CD4-positive, alpha-beta T cell (primary cell): ENCODE data around the gene IQSEC1. TPM values are rescaled to one million over a fixed set of nuclear protein-coding genes. Genes with fewer than 3 reads are reported as not detected.

ENCODE experiments used
- ATAC-seq: fragments of 200-7000 bp; cut with Tn5 transposase; one replicate; pipeline ENCODE4 v1.10.0; 2022; ENCODE audit warnings: mild to moderate bottlenecking; ENCODE audit not compliant: poor library complexity
- CTCF ChIA-PET: fragments of 350-600 bp; sonication (Branson Sonifier 250); formaldehyde crosslinking; loops from one replicate; lab custom pipeline; 2021; ENCODE audit warnings: antibody characterized with exemption, inconsistent platforms; lab: Charles Lee
- POLR2A ChIA-PET: fragments of 350-600 bp; sonication (Branson Sonifier 250); formaldehyde crosslinking; loops from one replicate; lab custom pipeline; 2021; ENCODE audit warnings: antibody characterized with exemption, inconsistent platforms; lab: Charles Lee
- DNase-seq, 14 experiments: peaks; one replicate each; pipeline ENCODE4 v3.0.0-alpha.2; 2013 to 2020; ENCODE audit warnings: mixed read lengths in 2 of 14
- H3K27ac ChIP-seq, 2 donors: one replicate each; pipeline versions ENCODE4 v1.5.1 to v1.7.0; 2013; ENCODE audit warnings: low read length in 2 of 2, low read depth in 1 of 2, mild to moderate bottlenecking in 1 of 2
- H3K27me3 ChIP-seq, 2 experiments: 1 replicate in 1 of 2; 2 replicates in 1 of 2; pipeline versions ENCODE4 v1.6.1 to v1.7.0; 2013; ENCODE audit warnings: low read length in 2 of 2, control low read depth in 1 of 2, mild to moderate bottlenecking in 1 of 2, moderate library complexity in 1 of 2; ENCODE audit not compliant: insufficient read depth in 2 of 2, control insufficient read depth in 1 of 2
- H3K36me3 ChIP-seq: one replicate; pipeline ENCODE4 v1.6.1; 2013; ENCODE audit warnings: low read length, control low read depth; ENCODE audit not compliant: insufficient read depth
- H3K4me1 ChIP-seq: one replicate; pipeline ENCODE4 v1.6.1; 2013; ENCODE audit warnings: low read length, control low read depth; ENCODE audit not compliant: insufficient read depth
- H3K4me3 ChIP-seq: one replicate; pipeline ENCODE4 v1.5.1; 2013; ENCODE audit warnings: mild to moderate bottlenecking, low read length, moderate library complexity
- H3K9me3 ChIP-seq, 2 experiments: 1 replicate in 1 of 2; 2 replicates in 1 of 2; pipeline versions ENCODE4 v1.6.1 to v1.7.0; 2013; ENCODE audit warnings: low read length in 2 of 2, mild to moderate bottlenecking in 2 of 2, control low read depth in 1 of 2, moderate library complexity in 1 of 2; ENCODE audit not compliant: control insufficient read depth in 1 of 2, insufficient read depth in 1 of 2
- H3K27ac Mint-ChIP-seq: one replicate; pipeline ENCODE4 v1.8.0; 2020; ENCODE audit warnings: mixed read lengths
- H3K27me3 Mint-ChIP-seq: one replicate; pipeline ENCODE4 v1.8.0; 2021; ENCODE audit warnings: mixed read lengths
- H3K36me3 Mint-ChIP-seq: one replicate; pipeline ENCODE4 v1.8.0; 2021; ENCODE audit warnings: low read depth, mixed read lengths
- H3K4me1 Mint-ChIP-seq: one replicate; pipeline ENCODE4 v1.8.0; 2021; ENCODE audit warnings: low read depth, mixed read lengths
- H3K4me3 Mint-ChIP-seq: one replicate; pipeline ENCODE4 v1.8.0; 2020; ENCODE audit warnings: mild to moderate bottlenecking, mixed read lengths
- H3K9me3 Mint-ChIP-seq: one replicate; pipeline ENCODE4 v1.8.0; 2020; ENCODE audit warnings: mixed read lengths
- CTCF ChIP-seq: fragments of 200-600 bp; IDR thresholded peaks from one replicate; pipeline ENCODE4 v1.8.0; 2022; ENCODE audit warnings: antibody characterized with exemption, mild to moderate bottlenecking
- intact Hi-C, 2 experiments: fragments of 100-400 bp; cut with DNase I in 1 of 2; cut with micrococcal nuclease in 1 of 2; formaldehyde crosslinking; loops; one replicate each; pipeline versions ENCODE4 v1.15.1 to v1.9.0; 2023 to 2025; cut with DNase I, micrococcal nuclease
- total RNA-seq, 174 experiments: library from RNA in 2 of 174; stranded (reverse) in 2 of 174; gene quantifications; one replicate each; pipeline ENCODE4 v1.2.3 and lab custom pipeline; 2021 to 2026

The IQSEC1 gene
- total RNA-seq, 2 experiments from 2014 or later: 102 to 108 TPM

GRCh38 chr3:13081603-13082360 lies 8.6 kb upstream of the IQSEC1 start:
- CTCF ChIA-PET: interaction anchor here (0.7 to 1.1 kb wide), 2 partner anchors 10 kb away, joined by 3 read pairs; no protein-coding TSS in a partner anchor
- no peaks in the 10 kb centered on the region for H3K4me1 Mint-ChIP-seq
- Histone ChIP-seq H3K27me3 (no peaks in the 10 kb centered on the region), H3K27ac (no peak overlapping the region), H3K9me3 (no peaks in the 10 kb centered on the region), H3K36me3 (no peaks in the 10 kb centered on the region), H3K4me1 (peaks cover 3% of the 10 kb centered on the region), H3K4me3 (no peak overlapping the region)
- ATAC-seq (no peak), DNase-seq (no peak)
- no peak for TF ChIP-seq CTCF
- no peaks in the 10 kb centered on the region for H3K9me3 Mint-ChIP-seq
- POLR2A ChIA-PET: interaction anchor here (0.8 kb wide), 1 partner anchor 10 kb away, joined by 3 read pairs; no protein-coding TSS in a partner anchor
- no peaks in the 10 kb centered on the region for H3K36me3 Mint-ChIP-seq
- H3K4me3 Mint-ChIP-seq: no peak overlapping the region
- H3K27me3 Mint-ChIP-seq: no peaks in the 10 kb centered on the region
- intact Hi-C loops: no loop called here
- H3K27ac Mint-ChIP-seq: no peak overlapping the region

- ChIA-PET CTCF (interaction anchor here (1.1 kb wide), 1 partner anchor 11 kb away, joined by 3 read pairs; no protein-coding TSS in a partner anchor), POLR2A (interaction anchor here (0.8 kb wide), 1 partner anchor 11 kb away, joined by 3 read pairs; no protein-coding TSS in a partner anchor)
- no peak for TF ChIP-seq CTCF
- H3K36me3 ChIP-seq: no peaks in the 10 kb centered on the region
- Mint-ChIP-seq H3K4me3 (no peak overlapping the region), H3K9me3 (no peaks in the 10 kb centered on the region), H3K27ac (no peak overlapping the region), H3K4me1 (no peaks in the 10 kb centered on the region), H3K27me3 (peaks cover under 1% of the 10 kb centered on the region), H3K36me3 (no peaks in the 10 kb centered on the region)
- no peak overlapping the region for H3K4me3 ChIP-seq
- no peaks in the 10 kb centered on the region for H3K9me3 ChIP-seq
- DNase-seq (no peak), ATAC-seq (no peak)
- H3K4me1 ChIP-seq: peaks cover 3% of the 10 kb centered on the region
- no peak overlapping the region for H3K27ac ChIP-seq
- intact Hi-C loops: no loop called here
- H3K27me3 ChIP-seq: peaks cover 0 to 3% of the 10 kb centered on the region in 2 experiments
Measured at GRCh38 chr3:13080591-13080990, 7.4 kb upstream of the IQSEC1 start.

GRCh38 chr3:13080026-13080425 lies 6.8 kb upstream of the IQSEC1 start:
- TF ChIP-seq CTCF: no peak
- no peak for ATAC-seq
- no peaks in the 10 kb centered on the region for H3K4me1 Mint-ChIP-seq
- H3K27ac ChIP-seq: no peak overlapping the region
- no peak overlapping the region for H3K27ac Mint-ChIP-seq
- H3K4me3 ChIP-seq: no peak overlapping the region
- ChIA-PET CTCF (no interaction called here), POLR2A (no interaction called here)
- H3K36me3 Mint-ChIP-seq: no peaks in the 10 kb centered on the region
- peaks cover 3% of the 10 kb centered on the region for H3K4me1 ChIP-seq
- peaks cover 6% of the 10 kb centered on the region for H3K27me3 Mint-ChIP-seq
- DNase-seq: no peak
- no peaks in the 10 kb centered on the region for H3K9me3 Mint-ChIP-seq
- no peaks in the 10 kb centered on the region for H3K9me3 ChIP-seq
- intact Hi-C loops: no loop called here
- peaks cover 0 to 4% of the 10 kb centered on the region in 2 experiments for H3K27me3 ChIP-seq
- H3K4me3 Mint-ChIP-seq: no peak overlapping the region
- no peaks in the 10 kb centered on the region for H3K36me3 ChIP-seq
